Right atrium auricular region (tissue), 2 donors: Measurements from ENCODE around the gene CEACAM1. TPM values are rescaled to one million over a fixed set of nuclear protein-coding genes. Genes with fewer than 3 reads are reported as not detected.
A peak's percentile ranks its signal among the peaks of the same experiment; 100 is the strongest.
"Not testable (repeated sequence)": the region's sequence is repeated elsewhere in the genome, so short reads cannot be mapped to it uniquely, and the experiment has no call there.

Experiments used
- DNase-seq: peaks from one replicate; pipeline ENCODE4 v3.0.0-alpha.2; 2019; ENCODE audit warnings: low spot score
- H3K27ac ChIP-seq, 2 donors: fragments of 200-600 bp; sonication (generic); 1 replicate in 1 of 2; 2 replicates in 1 of 2; pipeline ENCODE4 v1.5.1; 2016 to 2019
- H3K27me3 ChIP-seq, 2 donors: fragments of 200-600 bp; sonication (generic); one replicate each; pipeline versions ENCODE4 v1.5.1 to v1.6.0; 2017 to 2019
- H3K36me3 ChIP-seq: fragments of 200-600 bp; sonication (generic); one replicate; pipeline ENCODE4 v1.5.1; 2016
- H3K4me1 ChIP-seq, 2 donors: fragments of 200-600 bp; sonication (generic); one replicate each; pipeline versions ENCODE4 v1.5.1 to v1.6.0; 2017 to 2019
- H3K4me3 ChIP-seq, 2 donors: fragments of 200-600 bp; sonication (generic); 1 replicate in 1 of 2; 2 replicates in 1 of 2; pipeline ENCODE4 v1.5.1; 2017 to 2019; ENCODE audit warnings: mild to moderate bottlenecking in 1 of 2, moderate library complexity in 1 of 2
- H3K9me3 ChIP-seq, 2 donors: fragments of 200-600 bp; sonication (generic); one replicate each; pipeline ENCODE4 v1.5.1; 2019
- CTCF ChIP-seq, 2 donors: fragments of 200-600 bp; sonication (generic); IDR thresholded peaks; one replicate each; pipeline ENCODE4 v1.5.1; 2019; ENCODE audit warnings: antibody characterized with exemption in 2 of 2
- total RNA-seq, 2 donors: library from RNA; depleted of rRNA; stranded (reverse); fragments of >200 nt; gene quantifications; one replicate each; pipeline ENCODE4 v1.1.0, GENCODE V29; 2016

CEACAM1 gene
- total RNA-seq, 2 donors from 2014 or later, result 0.78 to 0.94 TPM

GRCh38 chr19:42553292-42554045 is 25.2 kb upstream of the CEACAM1 start:
- Histone ChIP-seq H3K36me3 (no peaks in the 10 kb centered on the region), H3K27me3 (no peaks in the 10 kb centered on the region), H3K27ac (no peak overlapping the region), H3K4me3 (no peak overlapping the region), H3K4me1 (no peaks in the 10 kb centered on the region), H3K9me3 (no peaks in the 10 kb centered on the region)
- peak; percentile 51 for DNase-seq
- no peak for TF ChIP-seq CTCF (IDR thresholded peaks at IDR 0.05)

GRCh38 chr19:42552086-42553065 is 24.1 kb upstream of the CEACAM1 start:
- no peaks in the 10 kb centered on the region for H3K27me3 ChIP-seq
- no peaks in the 10 kb centered on the region for H3K4me1 ChIP-seq

GRCh38 chr19:42550521-42550920 is 22.2 kb upstream of the CEACAM1 start:
- not testable (repeated sequence) for DNase-seq, H3K27me3 ChIP-seq, H3K27ac ChIP-seq, H3K4me1 ChIP-seq, H3K9me3 ChIP-seq, H3K36me3 ChIP-seq, H3K4me3 ChIP-seq

More at GRCh38 chr19:42552086-42553065, 24.1 kb upstream of the CEACAM1 start:
- no peak for TF ChIP-seq CTCF (IDR thresholded peaks at IDR 0.05)
- Histone ChIP-seq H3K4me3 (no peak overlapping the region), H3K9me3 (no peaks in the 10 kb centered on the region), H3K36me3 (no peaks in the 10 kb centered on the region), H3K27ac (no peak overlapping the region)
- DNase-seq, result peak; percentile 34

- not testable (repeated sequence) for H3K4me3 ChIP-seq, H3K9me3 ChIP-seq
Measured at GRCh38 chr19:42549067-42549466, 20.8 kb upstream of the CEACAM1 start.

GRCh38 chr19:42548552-42548951 is 20.3 kb upstream of the CEACAM1 start:
- DNase-seq, result no peak
- no peak overlapping the region for H3K27ac ChIP-seq
- no peaks in the 10 kb centered on the region for H3K27me3 ChIP-seq
- H3K9me3 ChIP-seq, result no peaks in the 10 kb centered on the region
- TF ChIP-seq CTCF (IDR thresholded peaks at IDR 0.05), result no peak
- H3K4me3 ChIP-seq, result no peak overlapping the region
- H3K36me3 ChIP-seq, result no peaks in the 10 kb centered on the region
- H3K4me1 ChIP-seq, result no peaks in the 10 kb centered on the region

More at GRCh38 chr19:42549067-42549466, 20.8 kb upstream of the CEACAM1 start:
- H3K27me3 ChIP-seq, H3K4me1 ChIP-seq, H3K27ac ChIP-seq, DNase-seq, H3K36me3 ChIP-seq: not testable (repeated sequence)

GRCh38 chr19:42547929-42548328 is 19.6 kb upstream of the CEACAM1 start:
- H3K9me3 ChIP-seq, result no peaks in the 10 kb centered on the region
- no peak overlapping the region for H3K27ac ChIP-seq
- no peaks in the 10 kb centered on the region for H3K36me3 ChIP-seq
- no peak overlapping the region for H3K4me3 ChIP-seq
- no peak for TF ChIP-seq CTCF (IDR thresholded peaks at IDR 0.05)
- H3K4me1 ChIP-seq, result no peaks in the 10 kb centered on the region
- H3K27me3 ChIP-seq, result no peaks in the 10 kb centered on the region
- DNase-seq, result no peak
